ENCODE measurements around the gene PDE2A. TPM values are rescaled to one million over a fixed set of nuclear protein-coding genes. Genes with fewer than 3 reads are reported as not detected.

Gene PDE2A
- total RNA-seq (1 to 10 TPM; 2.7 to 4.9 TPM), total RNA-seq (1.9 to 2.2 reads per million in 2 donors)

DNA sequence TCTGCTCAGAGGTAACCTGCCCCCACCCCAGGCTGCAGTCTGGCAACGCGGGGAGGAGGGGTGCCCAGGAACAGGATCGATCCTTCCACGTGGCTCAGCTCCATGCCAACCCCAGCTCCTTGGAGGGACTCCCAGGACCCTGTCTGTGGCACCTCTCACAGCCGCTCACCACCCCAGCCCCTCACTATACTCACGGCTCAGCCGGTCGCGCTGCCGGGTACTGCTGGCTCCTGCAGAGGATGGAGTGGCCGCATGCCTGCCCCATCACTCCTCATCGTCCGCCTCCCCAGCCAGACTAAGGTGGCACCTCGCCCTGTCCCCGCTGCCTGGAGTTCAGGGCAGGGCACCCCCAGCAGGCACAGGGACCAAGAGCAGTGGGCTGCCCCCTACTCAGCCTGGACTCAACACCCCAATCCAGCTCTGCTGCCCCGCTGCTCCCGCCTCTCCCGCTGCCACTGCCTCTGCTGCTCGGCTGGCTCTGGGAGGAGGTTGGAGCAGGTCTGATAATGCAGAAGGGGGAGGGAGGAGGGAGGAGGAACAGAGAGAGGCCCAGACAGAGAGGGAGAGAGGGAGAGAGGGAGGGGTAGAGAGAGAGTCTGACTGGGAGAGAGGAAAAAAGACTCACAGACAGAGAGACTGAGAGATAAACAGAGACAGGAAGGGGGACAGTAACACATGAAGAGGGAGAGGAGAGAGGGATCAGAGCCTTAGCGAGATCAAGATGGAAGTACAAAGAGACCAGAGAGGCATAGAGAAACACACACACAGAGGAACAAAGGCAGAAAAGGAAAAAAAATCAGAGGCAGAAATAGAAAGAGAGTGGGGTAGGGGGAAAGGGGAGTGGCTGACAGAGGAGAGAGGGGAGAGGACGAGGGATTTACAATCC, at the start of gene PDE2A:
PDE2A (minus strand) TSS at position 480 of the 886 bp plus-strand sequence; CDS start at position 265, 215 bp downstream.
- no peaks in the 10 kb centered on the region for H3K9me3 ChIP-seq (ENCODE audit: control insufficient read depth, low read length, poor library complexity, severe bottlenecking)
- Mint-ChIP-seq H3K4me1 (peaks cover 18% of the 10 kb centered on the region), H3K4me3 (no peak within 1 kb of the TSS), H3K27ac (peak within 1 kb of the TSS; percentile 64), H3K27me3 (peaks cover 87% of the 10 kb centered on the region), H3K36me3 (ENCODE audit: low read depth) (peaks cover 8% of the 10 kb centered on the region)
- ATAC-seq (no peak), DNase-seq (no peak)

DNA sequence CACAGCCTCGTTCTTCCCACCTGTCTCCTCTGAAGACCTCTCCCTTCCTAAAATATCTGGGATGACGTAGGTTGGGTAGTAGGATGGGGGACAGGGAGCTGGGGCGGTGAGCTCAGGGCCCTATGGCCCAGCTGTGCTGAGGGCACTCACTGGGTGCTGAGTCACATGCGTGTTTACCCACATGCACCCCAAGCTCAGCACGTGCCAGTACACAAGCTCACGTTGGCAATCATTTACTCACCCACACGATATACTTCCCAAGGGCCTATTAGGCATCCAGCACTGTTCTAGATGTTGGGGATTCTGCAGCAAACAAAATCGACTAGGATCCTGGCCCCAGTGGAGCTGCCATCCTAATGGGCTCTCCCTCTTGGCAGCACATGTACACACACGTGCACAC, 49.3 kb upstream of the PDE2A start:
- Mint-ChIP-seq H3K27ac (peak overlapping the region; percentile 100), H3K4me1 (peaks cover 50% of the 10 kb centered on the region), H3K4me3 (peak overlapping the region; percentile 36), H3K36me3 (ENCODE audit: low read depth) (peaks cover 5% of the 10 kb centered on the region), H3K27me3 (no peaks in the 10 kb centered on the region)
- H3K9me3 ChIP-seq (ENCODE audit: control insufficient read depth, low read length, poor library complexity, severe bottlenecking): no peaks in the 10 kb centered on the region
- DNase-seq (no peak), ATAC-seq (no peak)

DNA sequence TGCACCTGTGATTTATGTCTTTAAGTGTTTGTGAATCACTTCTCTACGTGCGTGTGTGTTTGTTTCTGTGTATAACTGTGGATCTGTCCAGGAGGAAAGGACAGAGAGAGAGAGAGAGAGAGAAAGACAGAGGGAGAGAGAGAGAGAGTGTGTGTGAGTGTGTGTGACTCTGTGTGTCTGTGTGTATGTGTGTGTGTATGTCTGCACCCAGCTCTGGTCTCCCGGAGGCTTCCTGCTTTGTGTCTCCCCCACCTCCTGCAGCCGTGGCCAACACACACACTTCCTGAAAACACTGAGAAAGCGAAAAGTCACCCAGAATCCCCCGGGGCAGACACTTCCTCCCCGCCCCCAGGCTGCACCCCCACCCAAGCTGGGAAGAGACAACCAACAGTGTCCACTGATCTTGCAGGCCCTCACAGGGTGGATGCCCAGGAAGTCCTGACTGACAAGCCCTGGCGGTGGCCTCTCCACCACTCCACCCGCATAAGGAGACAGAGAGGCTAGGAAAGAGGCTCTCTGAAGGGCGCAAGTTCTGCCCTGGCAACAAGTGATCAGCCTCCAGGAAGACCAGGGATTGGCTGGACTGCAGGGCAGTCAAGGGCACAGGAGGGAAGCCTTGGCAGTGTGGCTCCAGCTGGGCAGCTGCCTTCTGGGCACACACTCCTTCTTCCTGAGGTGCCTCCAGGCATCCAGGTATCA, 48.0 kb upstream of the PDE2A start:
- ATAC-seq (peak; percentile 88), DNase-seq (peak; percentile 63 to 73 (median 72))
- Mint-ChIP-seq H3K4me1 (peaks cover 50% of the 10 kb centered on the region), H3K27ac (peak overlapping the region; percentile 100), H3K27me3 (no peaks in the 10 kb centered on the region), H3K36me3 (ENCODE audit: low read depth) (peaks cover 6% of the 10 kb centered on the region), H3K4me3 (peak overlapping the region; percentile 98)
- H3K9me3 ChIP-seq (ENCODE audit: control insufficient read depth, low read length, poor library complexity, severe bottlenecking): no peaks in the 10 kb centered on the region

DNA sequence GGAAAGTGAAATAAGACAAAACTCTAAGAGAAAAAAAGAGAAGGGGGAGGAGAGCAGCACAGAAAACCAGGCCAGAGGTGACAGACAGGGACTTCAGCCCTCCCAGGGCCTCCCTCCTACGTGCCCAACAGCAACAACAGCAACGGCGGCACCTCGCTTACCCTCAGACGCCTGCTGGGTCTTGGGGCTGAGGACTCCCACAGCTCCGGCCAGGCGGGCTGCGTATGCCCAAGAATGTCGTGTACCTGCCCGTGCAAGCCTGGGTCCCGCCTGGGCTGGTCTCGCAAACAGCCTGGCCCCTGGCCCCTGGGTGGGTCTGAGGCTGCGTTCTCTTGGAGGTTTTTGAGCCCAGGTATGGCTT, 47.4 kb upstream of the PDE2A start:
- Mint-ChIP-seq H3K4me1 (peaks cover 50% of the 10 kb centered on the region), H3K4me3 (peak overlapping the region; percentile 98), H3K36me3 (ENCODE audit: low read depth) (peaks cover 5% of the 10 kb centered on the region), H3K27me3 (no peaks in the 10 kb centered on the region), H3K27ac (peak overlapping the region; percentile 100)
- no peaks in the 10 kb centered on the region for H3K9me3 ChIP-seq (ENCODE audit: control insufficient read depth, low read length, poor library complexity, severe bottlenecking)
- ATAC-seq (peak; percentile 29), DNase-seq (peak in 1 of 3 donors; percentile 16)

DNA sequence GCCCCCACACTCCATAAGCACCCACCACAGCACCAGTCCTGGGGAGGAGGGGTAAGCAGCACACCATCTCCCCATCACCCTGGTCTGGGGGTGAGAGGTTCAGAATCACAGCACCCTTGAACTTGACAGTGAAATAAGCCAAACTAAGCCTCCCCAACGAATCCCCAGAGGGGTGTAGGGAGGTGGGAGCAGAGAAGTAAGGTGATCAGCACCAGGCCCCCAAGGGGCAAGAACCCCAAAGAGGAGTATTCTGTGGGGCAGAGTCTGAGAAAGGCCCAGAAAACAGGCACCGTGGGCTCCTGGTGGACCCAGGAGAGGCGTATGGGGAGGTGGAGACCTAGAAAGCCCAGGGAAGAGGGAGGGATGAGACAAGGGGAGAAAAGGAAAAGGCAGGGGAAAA, 47.1 kb upstream of the PDE2A start:
- peaks cover 5% of the 10 kb centered on the region for H3K36me3 Mint-ChIP-seq (ENCODE audit: low read depth)
- no peaks in the 10 kb centered on the region for H3K27me3 Mint-ChIP-seq
- H3K4me1 Mint-ChIP-seq: peaks cover 49% of the 10 kb centered on the region
- H3K9me3 ChIP-seq (ENCODE audit: control insufficient read depth, low read length, poor library complexity, severe bottlenecking): no peaks in the 10 kb centered on the region
- peak overlapping the region; percentile 98 for H3K4me3 Mint-ChIP-seq
- ATAC-seq (no peak), DNase-seq (no peak)
- H3K27ac Mint-ChIP-seq: peak overlapping the region; percentile 100

DNA sequence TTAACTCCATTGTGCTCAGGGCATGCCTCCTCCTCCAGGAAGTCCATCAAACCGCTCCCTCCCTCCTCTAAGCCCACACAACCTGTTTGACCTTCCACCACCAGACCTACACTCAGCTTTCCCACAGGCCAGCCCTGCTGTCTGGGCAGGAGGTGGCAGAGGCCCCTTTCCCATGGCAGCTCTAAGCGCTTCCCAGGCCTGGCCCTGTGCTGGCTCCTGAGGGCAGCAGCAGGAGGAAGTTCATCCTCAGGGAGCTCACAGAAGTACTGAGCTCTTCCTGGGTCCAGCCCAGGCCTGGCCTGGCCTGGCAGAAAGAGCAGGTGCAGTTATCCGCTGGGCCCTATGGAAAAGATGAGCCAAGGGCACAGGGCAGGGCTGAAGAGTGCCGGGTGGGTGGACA, 46.6 kb upstream of the PDE2A start:
- no peaks in the 10 kb centered on the region for H3K9me3 ChIP-seq (ENCODE audit: control insufficient read depth, low read length, poor library complexity, severe bottlenecking)
- Mint-ChIP-seq H3K36me3 (ENCODE audit: low read depth) (peaks cover 5% of the 10 kb centered on the region), H3K27me3 (no peaks in the 10 kb centered on the region), H3K4me1 (peaks cover 48% of the 10 kb centered on the region), H3K27ac (peak overlapping the region; percentile 100), H3K4me3 (peak overlapping the region; percentile 98)
- no peak for ATAC-seq
- no peak for DNase-seq

DNA sequence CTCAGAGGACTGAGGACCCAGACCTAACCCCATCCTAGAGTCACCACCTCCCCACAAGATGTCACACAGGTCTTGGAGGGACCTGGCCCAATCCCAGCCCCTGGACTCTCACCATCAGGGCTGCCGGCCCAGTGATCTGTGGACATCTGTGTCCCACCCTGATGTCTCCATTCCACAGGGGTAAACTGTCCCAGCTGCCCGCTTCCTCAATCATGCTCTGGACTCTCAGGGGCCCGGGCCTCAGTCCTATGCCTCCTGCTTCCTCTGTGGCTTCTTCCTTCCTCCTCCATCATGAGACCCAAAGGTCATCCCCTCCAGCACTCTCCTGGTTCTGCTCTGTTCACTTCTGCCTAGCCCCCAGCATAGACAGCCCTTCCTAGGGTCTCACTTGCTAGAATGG, 45.8 kb upstream of the PDE2A start:
- no peaks in the 10 kb centered on the region for H3K9me3 ChIP-seq (ENCODE audit: control insufficient read depth, low read length, poor library complexity, severe bottlenecking)
- ATAC-seq (no peak), DNase-seq (no peak)
- Mint-ChIP-seq H3K27ac (peak overlapping the region; percentile 100), H3K27me3 (no peaks in the 10 kb centered on the region), H3K36me3 (ENCODE audit: low read depth) (peaks cover 5% of the 10 kb centered on the region), H3K4me1 (peaks cover 44% of the 10 kb centered on the region), H3K4me3 (peak overlapping the region; percentile 98)

DNA sequence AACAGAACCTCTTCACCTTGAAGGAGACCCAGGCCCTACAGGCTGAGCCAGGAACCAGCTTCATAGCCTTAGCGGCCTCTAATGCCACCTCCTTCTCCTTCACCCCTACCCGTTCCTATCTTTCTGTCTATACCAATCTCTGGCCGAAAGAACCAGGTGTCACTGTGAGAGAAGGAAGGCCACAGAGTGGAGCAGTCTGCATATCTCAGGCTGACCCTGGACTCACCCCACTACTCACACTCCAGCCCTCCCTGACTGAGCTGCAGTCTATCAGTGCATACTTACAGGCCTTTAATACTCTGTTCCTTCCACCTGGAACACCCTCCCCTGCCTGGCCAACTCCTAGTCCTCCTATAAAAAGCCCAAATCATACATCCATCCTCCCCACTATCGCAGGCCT, 45.3 kb upstream of the PDE2A start:
- peaks cover 5% of the 10 kb centered on the region for H3K36me3 Mint-ChIP-seq (ENCODE audit: low read depth)
- H3K27me3 Mint-ChIP-seq: no peaks in the 10 kb centered on the region
- peak overlapping the region; percentile 98 for H3K4me3 Mint-ChIP-seq
- ATAC-seq: no peak
- H3K4me1 Mint-ChIP-seq: peaks cover 46% of the 10 kb centered on the region
- peak overlapping the region; percentile 100 for H3K27ac Mint-ChIP-seq
- DNase-seq: no peak
- no peaks in the 10 kb centered on the region for H3K9me3 ChIP-seq (ENCODE audit: control insufficient read depth, low read length, poor library complexity, severe bottlenecking)

DNA sequence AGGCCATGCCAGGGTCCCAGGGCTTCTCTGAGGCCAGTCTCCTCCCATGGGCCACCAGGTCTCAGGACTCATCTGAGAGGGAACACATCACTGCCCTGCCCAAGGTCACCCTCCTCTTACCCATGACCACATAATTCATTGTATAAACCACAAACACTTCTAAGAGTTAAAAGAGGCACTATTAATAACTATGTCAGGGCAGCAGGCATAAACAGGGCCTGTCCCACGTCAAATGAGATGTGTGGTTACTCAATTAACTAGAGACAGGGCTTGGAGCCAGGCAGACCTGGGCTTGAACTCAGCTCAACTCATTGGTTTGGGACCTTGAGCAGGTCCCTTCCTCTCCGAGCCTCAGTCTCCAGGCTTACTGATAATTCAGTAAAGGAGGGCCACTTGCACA, 44.9 kb upstream of the PDE2A start:
- H3K9me3 ChIP-seq (ENCODE audit: control insufficient read depth, low read length, poor library complexity, severe bottlenecking): no peaks in the 10 kb centered on the region
- DNase-seq: no peak
- ATAC-seq: no peak
- Mint-ChIP-seq H3K27ac (peak overlapping the region; percentile 100), H3K36me3 (ENCODE audit: low read depth) (peaks cover 5% of the 10 kb centered on the region), H3K4me1 (peaks cover 46% of the 10 kb centered on the region), H3K27me3 (no peaks in the 10 kb centered on the region), H3K4me3 (peak overlapping the region; percentile 98)

DNA sequence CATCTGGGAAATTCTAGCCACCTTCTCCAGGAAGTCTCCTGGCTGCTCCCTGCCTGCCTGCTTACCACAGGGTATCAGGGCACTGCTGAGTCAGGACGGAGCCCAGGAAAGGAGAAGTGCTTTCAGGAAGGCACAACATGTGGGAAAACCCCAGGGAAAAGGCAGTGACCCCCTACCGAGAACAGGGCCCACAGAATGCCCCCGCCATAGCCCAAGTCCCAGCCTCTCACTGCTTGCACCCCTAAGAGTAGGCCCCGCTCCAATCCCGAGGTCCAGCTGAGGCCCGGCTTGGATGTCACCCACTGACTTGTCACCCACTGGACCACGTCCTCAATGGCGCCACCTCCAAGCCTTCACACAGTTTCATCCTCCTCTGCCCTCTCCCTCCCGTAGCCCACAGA, 43.9 kb upstream of the PDE2A start:
- ATAC-seq: no peak
- H3K4me3 Mint-ChIP-seq: no peak overlapping the region
- H3K36me3 Mint-ChIP-seq (ENCODE audit: low read depth): peaks cover 5% of the 10 kb centered on the region
- no peak for DNase-seq
- H3K27ac Mint-ChIP-seq: peak overlapping the region; percentile 100
- no peaks in the 10 kb centered on the region for H3K9me3 ChIP-seq (ENCODE audit: control insufficient read depth, low read length, poor library complexity, severe bottlenecking)
- H3K4me1 Mint-ChIP-seq: peaks cover 46% of the 10 kb centered on the region
- H3K27me3 Mint-ChIP-seq: no peaks in the 10 kb centered on the region

DNA sequence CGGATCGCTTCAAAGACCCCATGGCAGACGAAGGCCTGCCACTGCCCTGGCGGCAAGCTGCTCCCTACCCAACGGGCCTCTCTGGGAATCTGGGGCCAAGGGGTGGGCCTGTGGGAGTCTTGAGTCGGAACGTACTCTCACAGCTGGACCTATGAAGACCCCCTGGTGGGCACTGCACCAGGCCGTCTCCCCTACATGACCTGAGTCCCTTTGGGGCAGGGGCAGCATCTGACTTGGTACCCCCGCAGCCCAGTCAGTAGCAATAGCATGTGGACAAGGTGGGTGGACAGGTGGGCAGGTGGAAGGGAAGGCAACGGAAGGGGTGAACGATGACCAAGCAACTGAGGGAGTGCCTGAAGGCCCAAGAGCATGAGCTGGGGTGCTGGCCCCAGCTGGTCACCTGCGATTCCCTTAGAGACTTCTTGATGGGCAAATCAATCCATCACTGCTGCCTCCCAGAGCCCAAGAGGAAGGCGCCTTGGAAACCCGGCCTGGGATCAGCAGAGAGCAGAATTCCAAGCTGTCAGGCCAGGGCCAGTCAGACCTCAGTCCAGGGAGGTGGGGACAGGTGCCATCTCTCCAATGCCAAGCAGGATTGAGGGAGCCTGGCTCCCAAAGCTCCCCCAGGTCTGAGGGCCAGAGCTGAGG, 42.7 kb upstream of the PDE2A start:
- Mint-ChIP-seq H3K36me3 (ENCODE audit: low read depth) (peaks cover 5% of the 10 kb centered on the region), H3K4me3 (no peak overlapping the region), H3K27ac (no peak overlapping the region), H3K4me1 (peaks cover 43% of the 10 kb centered on the region), H3K27me3 (no peaks in the 10 kb centered on the region)
- no peaks in the 10 kb centered on the region for H3K9me3 ChIP-seq (ENCODE audit: control insufficient read depth, low read length, poor library complexity, severe bottlenecking)
- DNase-seq: no peak
- ATAC-seq: no peak

DNA sequence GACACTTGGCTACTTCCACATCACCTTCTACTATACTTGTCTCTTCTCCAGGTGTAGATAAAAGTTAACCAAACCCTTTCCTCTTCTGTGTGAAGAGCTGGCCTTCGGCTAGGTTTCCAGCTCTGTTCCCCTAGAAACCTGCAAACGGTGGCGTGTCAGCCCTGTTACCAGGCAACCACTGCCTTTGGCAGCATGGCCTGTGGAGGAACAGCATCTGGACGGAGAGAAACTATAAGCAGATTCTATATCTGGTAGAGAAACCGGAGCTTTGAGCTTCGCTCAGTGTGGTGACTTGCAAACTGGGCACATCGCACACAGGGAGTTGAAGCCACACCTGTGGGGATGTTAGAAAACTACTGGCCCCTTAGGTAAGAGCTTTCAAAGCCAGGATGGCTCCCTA, 42.1 kb upstream of the PDE2A start:
- H3K9me3 ChIP-seq (ENCODE audit: control insufficient read depth, low read length, poor library complexity, severe bottlenecking): no peaks in the 10 kb centered on the region
- Mint-ChIP-seq H3K27me3 (no peaks in the 10 kb centered on the region), H3K4me1 (peaks cover 37% of the 10 kb centered on the region), H3K4me3 (no peak overlapping the region), H3K27ac (no peak overlapping the region), H3K36me3 (ENCODE audit: low read depth) (peaks cover 5% of the 10 kb centered on the region)
- ATAC-seq (no peak), DNase-seq (no peak)

DNA sequence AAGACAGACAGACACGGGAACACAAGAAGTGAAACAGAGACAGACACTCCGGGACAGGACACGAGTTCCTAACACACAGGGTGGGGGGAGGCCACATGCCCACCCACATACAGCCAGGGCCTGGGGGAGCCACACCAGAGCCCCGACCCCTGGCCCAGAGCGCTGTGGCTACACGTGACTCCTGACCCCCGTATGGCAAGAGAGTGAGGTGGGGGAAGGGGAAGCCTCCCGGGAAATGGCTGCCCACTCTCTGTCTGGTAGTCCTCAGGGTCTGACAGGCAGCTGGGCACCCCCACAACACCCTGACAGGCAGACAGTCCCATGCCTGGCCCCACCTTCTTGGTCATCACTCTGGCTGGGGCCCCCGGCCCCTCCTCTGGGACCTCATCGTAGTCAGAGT, 38.6 kb upstream of the PDE2A start:
- Mint-ChIP-seq H3K27me3 (no peaks in the 10 kb centered on the region), H3K4me1 (peaks cover 17% of the 10 kb centered on the region), H3K27ac (peak overlapping the region; percentile 71), H3K4me3 (no peak overlapping the region), H3K36me3 (ENCODE audit: low read depth) (peaks cover 4% of the 10 kb centered on the region)
- DNase-seq: no peak
- ATAC-seq: no peak
- no peaks in the 10 kb centered on the region for H3K9me3 ChIP-seq (ENCODE audit: control insufficient read depth, low read length, poor library complexity, severe bottlenecking)

Measured in T-helper 17 cell (primary cell).